GM12878 (cell line): Measurements from ENCODE around the gene ZNF577. TPM values are rescaled to one million over a fixed set of nuclear protein-coding genes. Genes with fewer than 3 reads are reported as not detected.

Experiments
- ATAC-seq: fragments of 200-7000 bp; cut with Tn5 transposase; 3 replicates; pipeline ENCODE4 v1.9.1; 2020; ENCODE audit warnings: mild to moderate bottlenecking, moderate library complexity
- BruUV-seq: library from RNA; stranded (reverse); fragments of 400-500 nt; replicated peaks from 2 replicates; lab custom pipeline; 2021; lab: Mats Ljungman, UMichigan
- CTCF ChIA-PET: fragments of 300-600 bp; sonication (Branson Sonifier 250); formaldehyde crosslinking; extraction: SDS; loops from one replicate; lab custom pipeline; 2021; ENCODE audit warnings: inconsistent platforms; lab: Yijun Ruan, JAX
- POLR2A ChIA-PET: fragments of 350-600 bp; formaldehyde crosslinking; extraction: SDS; loops from one replicate; lab custom pipeline; 2021; ENCODE audit warnings: inconsistent platforms; lab: Charles Lee
- RAD21 ChIA-PET: fragments of 300-600 bp; sonication (Branson Sonifier 250); formaldehyde crosslinking; loops from one replicate; lab custom pipeline; 2023; ENCODE audit warnings: antibody characterized with exemption; ENCODE audit not compliant: unreplicated experiment; lab: Charles Lee
- SMC1A ChIA-PET: fragments of 300-600 bp; sonication (Branson Sonifier 250); formaldehyde crosslinking; loops from one replicate; lab custom pipeline; 2023; ENCODE audit not compliant: unreplicated experiment, uncharacterized antibody; lab: Charles Lee
- DNase-seq: peaks from one replicate; pipeline ENCODE4 v3.0.0-alpha.2; 2011; ENCODE audit warnings: low read depth, low spot score
- FAIRE-seq: peaks from 3 replicates; lab custom pipeline; 2011; peaks lifted over from hg19 to GRCh38; lab: Jason Lieb, UNC
- H2AFZ ChIP-seq: 2 replicates; pipeline ENCODE4 v1.6.0; 2011; ENCODE audit warnings: low read depth, low read length, control low read depth; ENCODE audit not compliant: control insufficient read depth
- H3K27ac ChIP-seq: 2 replicates; pipeline ENCODE4 v1.5.1; 2011; ENCODE audit warnings: control low read depth; ENCODE audit not compliant: control insufficient read depth, insufficient read depth
- H3K27me3 ChIP-seq, 2 experiments: replicated peaks in 1 of 2; 2 replicates each; pipeline versions ENCODE4 v1.6.0 to v1.6.1; 2011; ENCODE audit warnings: low read length in 1 of 2; ENCODE audit not compliant: control insufficient read depth in 2 of 2, insufficient read depth in 2 of 2
- H3K36me3 ChIP-seq, 2 experiments: 2 replicates each; pipeline ENCODE4 v1.5.1; 2011; ENCODE audit warnings: low read length in 1 of 2; ENCODE audit not compliant: control insufficient read depth in 2 of 2, insufficient read depth in 2 of 2
- H3K4me1 ChIP-seq: 2 replicates; pipeline ENCODE4 v1.6.1; 2011; ENCODE audit warnings: mild to moderate bottlenecking, low read length, moderate library complexity, mixed read lengths; ENCODE audit not compliant: control insufficient read depth, insufficient read depth
- H3K4me2 ChIP-seq: 2 replicates; pipeline ENCODE4 v1.6.0; 2011; ENCODE audit warnings: control low read depth; ENCODE audit not compliant: control insufficient read depth, insufficient read depth
- H3K4me3 ChIP-seq: fragments of 200-600 bp; sonication (generic); 2 replicates; pipeline ENCODE4 v1.5.1; 2016
- H3K79me2 ChIP-seq: 2 replicates; pipeline ENCODE4 v1.6.0; 2011; ENCODE audit warnings: low read length; ENCODE audit not compliant: control insufficient read depth, insufficient read depth
- H3K9ac ChIP-seq: 2 replicates; pipeline ENCODE4 v1.8.0; 2011; ENCODE audit warnings: low read length, control low read depth, mixed read lengths; ENCODE audit not compliant: control insufficient read depth, insufficient read depth
- H3K9me3 ChIP-seq: replicated peaks from 3 replicates; pipeline ENCODE4 v1.5.1; 2011; ENCODE audit warnings: mild to moderate bottlenecking, low read length; ENCODE audit not compliant: control insufficient read depth, insufficient read depth
- H4K20me1 ChIP-seq: 2 replicates; pipeline ENCODE4 v1.6.0; 2011; ENCODE audit not compliant: control insufficient read depth, insufficient read depth
- BACH1 ChIP-seq: fragments of 450-650 bp; IDR thresholded peaks from 2 replicates; pipeline ENCODE4 v1.6.1; 2017; ENCODE audit warnings: mild to moderate bottlenecking, borderline replicate concordance
- BCL3 ChIP-seq: IDR thresholded peaks from 2 replicates; pipeline ENCODE4 v1.6.1; 2011; ENCODE audit warnings: borderline replicate concordance, low read depth, mild to moderate bottlenecking, moderate library complexity, low read length; ENCODE audit not compliant: insufficient read depth, poor library complexity, severe bottlenecking
- CBX3 ChIP-seq: fragments of 200-600 bp; sonication (generic); IDR thresholded peaks from 2 replicates; pipeline ENCODE4 v1.6.1; 2016; ENCODE audit warnings: low read depth, borderline replicate concordance
- CBX5 ChIP-seq: sonication (generic); IDR thresholded peaks from 2 replicates; pipeline ENCODE4 v1.6.1; 2016; ENCODE audit warnings: low read depth, moderate library complexity, mild to moderate bottlenecking, inconsistent platforms
- CHD1 ChIP-seq: IDR thresholded peaks from 2 replicates; pipeline ENCODE4 v1.6.1; 2012; ENCODE audit warnings: low read depth, low read length, improper control_type of control experiment
- CREM ChIP-seq: IDR thresholded peaks from 2 replicates; pipeline ENCODE4 v1.6.1; 2014; ENCODE audit warnings: antibody characterized with exemption, low read depth
- DPF2 ChIP-seq: fragments of 450-650 bp; IDR thresholded peaks from 2 replicates; pipeline ENCODE4 v1.6.1; 2017; ENCODE audit warnings: mild to moderate bottlenecking
- HDAC2 ChIP-seq: fragments of 200-600 bp; sonication (generic); IDR thresholded peaks from 2 replicates; pipeline ENCODE4 v1.6.1; 2017
- JUND ChIP-seq: IDR thresholded peaks from 2 replicates; pipeline ENCODE4 v1.6.1; 2012; ENCODE audit warnings: low read depth, mild to moderate bottlenecking, low read length, improper control_type of control experiment, moderate library complexity
- POLR2AphosphoS5 ChIP-seq: IDR thresholded peaks from 2 replicates; pipeline ENCODE4 v1.6.1; 2011; ENCODE audit warnings: mild to moderate bottlenecking, low read length, inconsistent platforms
- RCOR1 ChIP-seq: conservative IDR thresholded peaks from 2 replicates; pipeline ENCODE4 v1.6.1; 2012; ENCODE audit warnings: low read depth, low read length, improper control_type of control experiment
- TAF1 ChIP-seq: IDR thresholded peaks from 2 replicates; pipeline ENCODE4 v1.6.1; 2011; ENCODE audit warnings: mild to moderate bottlenecking, low read depth, low read length, borderline replicate concordance
- ZBTB11 ChIP-seq: fragments of 450-650 bp; formaldehyde crosslinking; IDR thresholded peaks from 2 replicates; pipeline ENCODE4 v1.5.0; 2022; ENCODE audit warnings: mild to moderate bottlenecking, missing genetic modification characterization
- ZBTB40 ChIP-seq: fragments of 450-650 bp; IDR thresholded peaks from 2 replicates; pipeline ENCODE4 v1.6.1; 2016; ENCODE audit warnings: mild to moderate bottlenecking, moderate library complexity, borderline replicate concordance
- ZZZ3 ChIP-seq: IDR thresholded peaks from 2 replicates; pipeline ENCODE4 v1.6.1; 2011; ENCODE audit warnings: low read depth; ENCODE audit not compliant: control insufficient read depth, insufficient read length
- WGBS: methylation state at CpG from one replicate; pipeline ENCODE4 v1.1.6; 2016; ENCODE audit warnings: low lambda C conversion rate; ENCODE audit not compliant: insufficient replicate concordance, insufficient coverage; ENCODE audit errors: missing lambda C conversion rate; 5-methylcytosine and 5-hydroxymethylcytosine counted together
- in situ Hi-C: fragments of 300-500 bp; cut with MboI; formaldehyde crosslinking; loops from 9 replicates; pipeline ENCODE4 v1.14.3; 2018; ENCODE audit warnings: mixed read lengths
- intact Hi-C: fragments of 100-400 bp; cut with micrococcal nuclease; formaldehyde crosslinking; loops from one replicate; pipeline ENCODE4 v1.14.2; 2022; ENCODE audit not compliant: unreplicated experiment
- polyA plus RNA-seq, 11 experiments: library from polyadenylated mRNA; depleted of rRNA in 4 of 11; unstranded in 6 of 11; stranded (reverse) in 5 of 11; fragments of >200 nt; fragmentation: Nextera tagmentation in 4 of 11; fragmentation: Illumina TruSeq in 1 of 11; extraction: Ambion mirVana in 4 of 11; extraction: Trizol in 1 of 11; gene quantifications; 1 replicate in 1 of 11; 2 replicates in 10 of 11; pipeline versions ENCODE4 v1.2.1 to v1.2.3, GENCODE V29; 2011 to 2016; ENCODE audit warnings: inconsistent platforms in 2 of 11, missing spikeins in 2 of 11, low read depth in 1 of 11
- total RNA-seq, 4 experiments: library from RNA; depleted of rRNA in 3 of 4; stranded (reverse); fragments of >200 nt in 3 of 4; fragmentation: Illumina TruSeq in 1 of 4; extraction: Trizol in 1 of 4; gene quantifications; 2 replicates each; pipeline versions ENCODE4 v1.2.1 to v1.2.3, GENCODE V29; 2013 to 2021

Gene ZNF577
- total and polyA plus RNA-seq, 10 of the 15 experiments (the other 5 are each of a cell fraction or from before 2014, with no cell fraction given), result 1.0 to 6.1 (median 4.5) TPM

- no peak for TF ChIP-seq ZBTB40
Measured at GRCh38 chr19:51837145-51837544, 50.6 kb downstream of the ZNF577 start (continued).

GRCh38 chr19:51830274-51830673, 57.5 kb downstream of the ZNF577 start:
- intact Hi-C loops, result no loop called here
- SMC1A ChIA-PET, result no interaction called here
- TF ChIP-seq CBX3 (no peak), ZZZ3 (no peak), BACH1 (no peak), JUND (no peak), CBX5 (no peak), RCOR1 (no peak), POLR2AphosphoS5 (no peak), TAF1 (no peak), HDAC2 (no peak), ZBTB11 (CRISPR knock-in tag) (no peak), BCL3 (no peak), CHD1 (no peak), CREM (no peak), DPF2 (no peak)

More at GRCh38 chr19:51830274-51830673, 57.5 kb downstream of the ZNF577 start:
- ChIA-PET POLR2A (no interaction called here), CTCF (no interaction called here), RAD21 (no interaction called here)
- H3K4me2 ChIP-seq, result no peak overlapping the region
- H3K4me3 ChIP-seq, result no peak overlapping the region
- 100% methylated on average over 2 of the region's 2 CpGs for WGBS
- H3K36me3 ChIP-seq, result no peaks in the 10 kb centered on the region
- ATAC-seq (no peak), FAIRE-seq (no peak), DNase-seq (no peak)
- BruUV-seq, result no TSS peak
- H3K27me3 ChIP-seq, result no peaks in the 10 kb centered on the region
- no peak overlapping the region for H3K27ac ChIP-seq
- H2AFZ ChIP-seq, result no peak overlapping the region
- no peak overlapping the region for H3K9ac ChIP-seq
- no peaks in the 10 kb centered on the region for H4K20me1 ChIP-seq
- in situ Hi-C loops, result no loop called here
- H3K79me2 ChIP-seq, result no peaks in the 10 kb centered on the region
- peaks cover 7% of the 10 kb centered on the region; the same call in 1 of the 3 replicates for H3K9me3 ChIP-seq
- no peaks in the 10 kb centered on the region for H3K4me1 ChIP-seq
